Astrocyte (in vitro differentiated cells and primary cell): ENCODE measurements around the gene FNDC3B.

Experiments used
- CTCF ChIP-seq: IDR thresholded peaks from 2 replicates; pipeline ENCODE4 v1.5.1; 2011; ENCODE audit warnings: low read depth, mild to moderate bottlenecking, inconsistent platforms, low read length, moderate library complexity; ENCODE audit not compliant: insufficient read depth
- EZH2 ChIP-seq: IDR thresholded peaks from 2 replicates; pipeline ENCODE4 v1.6.1; 2012; ENCODE audit warnings: mild to moderate bottlenecking, low read length, inconsistent platforms; ENCODE audit not compliant: insufficient read depth

DNA sequence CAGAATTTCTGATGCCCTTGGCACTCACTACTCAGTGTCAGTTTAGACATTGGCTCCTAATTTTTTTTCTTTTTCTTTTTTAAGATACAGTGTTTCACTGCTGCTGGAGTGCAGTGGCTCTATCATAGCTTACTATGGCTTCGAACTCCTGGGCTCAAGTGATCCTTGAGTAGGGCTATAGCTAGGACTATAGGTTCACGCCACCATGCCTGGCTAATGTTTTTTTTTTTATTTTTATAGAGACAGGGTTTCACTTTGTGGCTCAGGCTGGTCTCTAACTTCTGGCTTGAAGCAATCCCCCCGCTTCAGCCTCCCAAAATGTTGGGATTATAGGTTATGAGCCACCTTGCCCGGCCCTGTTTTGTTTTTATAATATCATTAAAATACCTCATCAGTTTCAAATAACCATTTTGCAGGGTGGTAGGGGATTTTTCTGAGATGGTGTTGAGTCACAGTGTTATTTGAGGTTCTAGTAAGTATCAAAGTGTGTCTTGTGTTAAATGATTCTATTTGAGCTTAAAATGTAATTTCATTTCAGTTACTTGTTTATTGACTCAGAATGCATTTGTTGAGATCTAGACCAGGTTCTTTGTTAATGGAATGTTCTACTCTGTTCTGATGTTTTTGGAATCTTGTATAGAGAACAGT, 7.0 kb downstream of the FNDC3B start:
- no peak for TF ChIP-seq CTCF
- TF ChIP-seq EZH2: no peak
